Testis (tissue), 2 donors: ENCODE measurements around the gene PLPPR4.

Experiments
- POLR2A ChIP-seq: fragments of 450-650 bp; IDR thresholded peaks from one replicate; pipeline ENCODE4 v1.6.1; 2017; ENCODE audit warnings: antibody characterized with exemption, mild to moderate bottlenecking, moderate library complexity
- TF ChIP-seq, protein P1 (sequence below), 3 experiments: fragments of 450-650 bp in 2 of 3; fragments of 200-600 bp in 1 of 3; sonication (generic) in 1 of 3; IDR thresholded peaks; one replicate each; pipeline ENCODE4 v1.5.1; 2016 to 2019; ENCODE audit warnings: antibody characterized with exemption in 3 of 3, mild to moderate bottlenecking in 2 of 3, moderate library complexity in 1 of 3

GRCh38 chr1:99328171-99328570 is 63.9 kb downstream of the PLPPR4 start:
- TF ChIP-seq, protein P1, sequence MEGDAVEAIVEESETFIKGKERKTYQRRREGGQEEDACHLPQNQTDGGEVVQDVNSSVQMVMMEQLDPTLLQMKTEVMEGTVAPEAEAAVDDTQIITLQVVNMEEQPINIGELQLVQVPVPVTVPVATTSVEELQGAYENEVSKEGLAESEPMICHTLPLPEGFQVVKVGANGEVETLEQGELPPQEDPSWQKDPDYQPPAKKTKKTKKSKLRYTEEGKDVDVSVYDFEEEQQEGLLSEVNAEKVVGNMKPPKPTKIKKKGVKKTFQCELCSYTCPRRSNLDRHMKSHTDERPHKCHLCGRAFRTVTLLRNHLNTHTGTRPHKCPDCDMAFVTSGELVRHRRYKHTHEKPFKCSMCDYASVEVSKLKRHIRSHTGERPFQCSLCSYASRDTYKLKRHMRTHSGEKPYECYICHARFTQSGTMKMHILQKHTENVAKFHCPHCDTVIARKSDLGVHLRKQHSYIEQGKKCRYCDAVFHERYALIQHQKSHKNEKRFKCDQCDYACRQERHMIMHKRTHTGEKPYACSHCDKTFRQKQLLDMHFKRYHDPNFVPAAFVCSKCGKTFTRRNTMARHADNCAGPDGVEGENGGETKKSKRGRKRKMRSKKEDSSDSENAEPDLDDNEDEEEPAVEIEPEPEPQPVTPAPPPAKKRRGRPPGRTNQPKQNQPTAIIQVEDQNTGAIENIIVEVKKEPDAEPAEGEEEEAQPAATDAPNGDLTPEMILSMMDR (IDR thresholded peaks at IDR 0.05) = no peak
- TF ChIP-seq POLR2A = no peak
